ENCODE data around the gene TMEM129.

Gene TMEM129

GRCh38 chr4:1762264-1763010 is 41.3 kb upstream of the TMEM129 start:
- DNase-seq (ENCODE audit: low read depth), result no peak
- no peak for TF ChIP-seq CTCF (IDR thresholded peaks at IDR 0.05; ENCODE audit: insufficient read depth, low read depth, low read length, missing control alignments)
- H3K4me3 ChIP-seq (ENCODE audit: low read depth, low read length), result no peak overlapping the region

GRCh38 chr4:1761130-1761689 is 40.1 kb upstream of the TMEM129 start:
- DNase-seq (ENCODE audit: low read depth), result no peak
- no peak overlapping the region for H3K4me3 ChIP-seq (ENCODE audit: low read depth, low read length)
- no peak for TF ChIP-seq CTCF (IDR thresholded peaks at IDR 0.05; ENCODE audit: insufficient read depth, low read depth, low read length, missing control alignments)

- DNase-seq (ENCODE audit: low read depth), result no peak
- H3K4me3 ChIP-seq (ENCODE audit: low read depth, low read length), result no peak overlapping the region
- TF ChIP-seq CTCF (IDR thresholded peaks at IDR 0.05; ENCODE audit: insufficient read depth, low read depth, low read length, missing control alignments), result no peak
These were observed 39.5 kb upstream of the TMEM129 start for GRCh38 chr4:1760521-1761071.

- no peak for DNase-seq (ENCODE audit: low read depth)
- no peak for TF ChIP-seq CTCF (IDR thresholded peaks at IDR 0.05; ENCODE audit: insufficient read depth, low read depth, low read length, missing control alignments)
- H3K4me3 ChIP-seq (ENCODE audit: low read depth, low read length), result no peak overlapping the region
These were observed 38.7 kb upstream of the TMEM129 start for GRCh38 chr4:1759818-1760223.

GRCh38 chr4:1759170-1759817 is 38.2 kb upstream of the TMEM129 start:
- H3K4me3 ChIP-seq (ENCODE audit: low read depth, low read length), result no peak overlapping the region
- TF ChIP-seq CTCF (IDR thresholded peaks at IDR 0.05; ENCODE audit: insufficient read depth, low read depth, low read length, missing control alignments), result no peak
- no peak for DNase-seq (ENCODE audit: low read depth)

GRCh38 chr4:1758306-1759121 is 37.4 kb upstream of the TMEM129 start:
- H3K4me3 ChIP-seq (ENCODE audit: low read depth, low read length), result no peak overlapping the region
- DNase-seq (ENCODE audit: low read depth), result no peak
- no peak for TF ChIP-seq CTCF (IDR thresholded peaks at IDR 0.05; ENCODE audit: insufficient read depth, low read depth, low read length, missing control alignments)
